SKM-1 treated with dmso at 0.1 percent for 144 hours (cell line): Measurements from ENCODE around the gene SLC22A23.

Experiments used
- DNase-seq: peaks from one replicate; lab custom pipeline; 2025; ENCODE audit not compliant: unreplicated experiment; lab: John Stamatoyannopoulos, UW

The SLC22A23 gene

DNA sequence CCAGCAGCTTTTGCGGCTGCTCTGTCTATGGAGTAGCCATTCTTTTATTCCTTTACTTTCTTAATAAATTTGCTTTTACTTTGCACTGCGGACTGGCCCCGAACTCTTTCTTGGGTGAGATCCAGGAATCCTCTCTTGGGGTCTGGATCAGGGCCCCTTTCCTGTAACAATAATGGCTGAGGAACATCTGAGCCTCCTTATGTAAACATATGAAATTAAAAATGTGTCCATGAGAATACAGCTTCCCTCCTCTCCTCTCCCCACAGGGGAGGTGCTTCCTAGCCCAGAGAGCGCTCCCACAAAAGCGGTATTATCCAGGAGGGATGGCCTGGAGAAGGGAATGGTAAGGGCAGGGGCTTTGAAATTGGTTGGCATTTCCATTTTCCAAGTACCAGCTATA is 117.0 kb downstream of the SLC22A23 start:
- DNase-seq: no peak

DNA sequence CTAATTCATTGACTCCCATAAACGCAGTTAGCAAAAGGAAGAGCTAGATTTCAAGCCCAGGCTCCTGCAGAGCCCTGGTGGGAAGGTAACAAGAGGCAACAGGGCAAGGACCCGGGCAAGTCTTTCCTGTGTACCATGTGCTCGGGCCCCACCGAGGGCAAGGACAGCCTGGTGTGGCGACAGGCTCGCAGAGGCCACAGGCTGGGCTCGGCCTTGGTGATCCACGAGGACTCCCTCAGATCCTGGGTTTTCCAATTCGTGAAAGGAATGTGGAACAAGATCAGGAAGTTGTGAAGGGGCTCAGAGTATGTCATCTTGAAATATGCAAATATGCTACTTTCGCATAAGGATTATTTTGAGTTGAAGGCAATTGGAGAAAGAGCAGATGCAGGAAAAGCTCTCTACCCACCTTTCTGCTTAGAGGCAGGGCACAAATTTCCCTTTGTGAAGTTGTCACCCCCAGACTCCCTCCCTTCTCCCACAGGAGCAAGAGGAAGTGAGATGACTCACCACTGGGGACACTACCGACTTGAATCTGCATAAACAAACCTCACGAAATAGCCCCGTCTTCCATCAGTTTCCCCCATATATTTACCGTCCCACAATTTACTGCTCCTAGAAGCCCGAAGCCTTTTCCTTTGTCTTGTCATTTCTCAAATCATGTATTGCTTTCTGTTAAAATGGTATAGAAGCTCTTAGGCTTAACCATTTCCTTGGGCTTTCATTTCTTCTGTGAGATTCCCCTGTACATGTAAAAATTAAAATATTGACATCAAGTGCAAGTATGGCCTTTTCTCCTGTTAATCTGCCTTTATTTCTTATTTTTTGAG is 119.1 kb downstream of the SLC22A23 start:
- DNase-seq: peak; percentile 15

DNA sequence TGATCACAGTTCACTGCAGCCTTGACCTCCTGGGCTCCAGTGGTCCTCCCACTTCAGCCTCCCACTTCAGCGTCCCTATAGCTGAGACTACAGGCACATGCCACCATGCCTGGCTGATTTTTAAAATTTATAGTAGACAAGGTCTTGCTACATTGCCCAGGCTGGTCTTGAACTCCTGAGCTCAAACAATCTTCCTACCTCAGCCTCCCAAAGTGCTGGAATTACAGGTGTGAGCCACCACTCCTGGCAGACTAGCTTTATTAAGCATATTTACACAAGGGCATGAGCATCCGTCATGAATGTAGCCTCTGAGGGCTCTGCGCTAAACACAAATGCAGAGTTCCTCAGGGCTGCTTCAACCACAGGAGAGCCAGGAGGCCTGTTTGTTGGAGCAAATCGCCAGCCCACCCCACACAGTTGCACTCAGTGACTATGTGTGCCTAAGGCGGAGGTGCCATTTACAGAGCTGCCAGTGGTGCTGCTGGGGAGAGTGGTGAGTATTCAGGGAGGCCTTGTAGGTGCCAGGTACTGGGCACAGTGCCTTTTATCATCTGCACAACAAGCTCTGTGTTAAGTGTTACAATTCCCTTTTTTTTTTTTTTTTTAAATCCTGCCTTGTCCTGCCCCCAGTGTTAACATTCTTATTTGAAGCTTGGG is 119.9 kb downstream of the SLC22A23 start:
- no peak for DNase-seq

DNA sequence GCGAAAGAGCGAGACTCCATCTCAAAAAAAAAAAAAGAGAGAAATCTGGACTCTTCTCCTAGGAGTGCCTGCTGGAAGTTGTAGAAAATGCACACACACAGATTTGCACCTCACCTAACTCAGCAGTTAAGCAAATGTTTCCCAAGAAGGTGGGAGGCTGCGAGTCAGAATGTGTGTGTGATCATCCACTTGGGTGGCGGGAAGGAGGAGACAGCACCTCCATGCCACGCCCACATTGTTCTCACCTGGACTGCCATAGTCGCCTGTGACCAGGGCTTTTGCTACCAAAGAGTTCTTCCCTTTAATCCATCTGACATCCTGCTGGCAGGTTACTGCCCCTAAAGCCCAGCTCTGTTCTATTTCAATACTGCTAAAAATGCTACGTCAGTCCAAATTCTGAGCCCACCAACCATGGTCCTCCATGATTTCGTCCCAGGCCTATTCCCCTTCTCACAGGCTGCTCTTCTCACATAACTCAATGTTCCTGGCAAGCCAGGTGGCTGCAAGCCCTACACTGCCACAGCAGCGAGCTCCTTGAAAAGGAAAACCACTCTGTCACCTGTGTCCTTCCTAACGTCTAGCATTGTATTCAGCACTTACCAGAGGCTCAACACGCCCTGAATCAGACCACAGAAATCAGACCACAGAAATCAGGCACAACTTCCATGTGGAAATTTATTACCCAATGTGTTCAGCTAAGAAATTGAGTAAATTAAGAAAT is 120.6 kb downstream of the SLC22A23 start:
- DNase-seq: no peak

DNA sequence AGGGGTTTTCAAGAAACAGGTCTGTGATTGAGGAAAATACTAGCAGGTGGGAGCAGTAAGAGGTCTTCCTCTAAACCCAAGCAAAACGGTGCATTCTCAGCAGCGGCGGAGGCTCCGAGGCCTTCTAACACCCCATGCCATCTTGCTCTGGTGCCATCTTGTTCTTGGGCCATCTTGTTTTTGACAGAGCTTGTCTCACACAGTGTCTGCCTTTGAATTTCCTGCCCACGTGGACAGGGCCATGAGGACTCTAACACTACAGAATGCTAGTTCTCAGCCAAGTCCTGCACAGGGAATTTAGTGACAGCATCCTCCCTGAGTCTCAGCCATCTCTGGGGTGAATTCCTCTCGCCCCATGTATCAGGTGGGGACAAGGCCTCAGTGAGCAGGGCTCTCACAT is 121.7 kb downstream of the SLC22A23 start:
- DNase-seq: no peak

DNA sequence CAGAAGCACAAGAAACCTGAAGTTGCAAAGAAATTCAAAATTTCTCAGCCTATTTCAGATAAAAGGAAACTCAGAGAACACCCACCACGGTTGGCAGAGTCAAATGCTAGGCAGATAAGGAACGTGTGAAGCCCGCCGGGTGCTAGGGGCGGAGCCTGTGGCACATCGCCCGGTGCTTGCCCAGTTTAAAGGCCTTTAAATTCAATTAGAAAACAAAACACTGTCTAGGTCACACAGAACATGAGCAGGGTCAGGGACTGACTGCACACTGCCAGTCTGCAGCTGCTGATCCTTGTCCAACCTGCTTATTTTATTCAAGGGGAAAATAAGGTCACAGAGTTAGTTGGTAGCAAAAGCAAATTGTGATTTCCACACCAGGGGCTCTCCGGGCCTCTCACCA is 122.3 kb downstream of the SLC22A23 start:
- no peak for DNase-seq

DNA sequence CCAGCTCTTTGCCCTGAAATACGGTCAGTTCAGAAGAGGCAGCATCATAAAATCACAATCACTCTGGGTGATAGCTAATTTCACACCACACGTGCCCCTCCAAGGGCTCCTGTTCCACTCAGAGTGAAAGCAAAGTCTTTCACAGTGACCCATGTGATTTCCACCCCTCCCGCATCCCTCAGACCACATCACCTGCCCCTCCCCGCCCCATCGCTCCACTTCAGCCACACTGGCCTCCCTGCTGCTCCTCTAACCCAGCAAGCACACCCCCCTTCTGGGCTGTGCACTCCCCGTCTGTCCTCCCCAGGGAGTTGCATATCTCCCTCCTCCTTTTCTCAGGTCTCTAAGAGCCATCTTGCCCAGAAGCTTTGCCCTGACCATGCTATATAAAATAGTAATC is 123.6 kb downstream of the SLC22A23 start:
- no peak for DNase-seq

DNA sequence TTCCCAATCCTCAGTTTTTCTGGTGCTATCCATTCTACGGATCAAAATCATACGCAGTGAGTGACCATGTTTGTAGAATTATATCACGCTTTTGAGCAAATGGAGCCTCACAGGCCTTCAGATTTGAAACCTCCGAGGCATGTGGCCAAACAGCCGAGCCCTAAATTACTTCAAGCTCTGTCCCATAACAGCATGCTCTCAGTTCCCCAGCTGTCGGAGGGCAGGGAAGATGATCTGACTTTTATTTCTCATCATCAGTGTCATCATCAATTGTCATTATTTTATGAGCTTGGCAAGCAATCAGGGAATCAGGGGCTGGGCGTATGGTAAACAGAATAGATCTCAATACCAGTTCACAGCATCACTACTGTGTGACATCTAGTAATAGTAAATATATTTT is 124.9 kb downstream of the SLC22A23 start:
- no peak for DNase-seq

DNA sequence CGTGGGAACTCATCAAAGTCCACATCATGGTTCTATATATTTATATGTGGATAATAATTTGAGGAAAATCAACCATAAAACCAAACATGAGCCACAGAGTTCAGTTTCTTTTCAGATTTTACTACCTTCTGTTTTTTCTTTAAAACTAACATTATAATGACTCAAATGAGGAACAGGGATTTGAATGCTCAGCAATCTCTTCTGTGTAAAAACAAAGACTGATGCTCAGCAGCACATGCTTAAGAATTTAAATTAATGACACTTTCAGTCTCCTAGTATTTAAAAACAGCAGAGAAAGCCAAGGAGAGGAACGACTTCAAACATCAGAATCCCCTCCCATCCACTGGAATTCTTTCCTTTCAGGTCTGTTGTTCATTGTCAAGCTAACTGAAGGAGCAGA is 125.4 kb downstream of the SLC22A23 start:
- DNase-seq: no peak

DNA sequence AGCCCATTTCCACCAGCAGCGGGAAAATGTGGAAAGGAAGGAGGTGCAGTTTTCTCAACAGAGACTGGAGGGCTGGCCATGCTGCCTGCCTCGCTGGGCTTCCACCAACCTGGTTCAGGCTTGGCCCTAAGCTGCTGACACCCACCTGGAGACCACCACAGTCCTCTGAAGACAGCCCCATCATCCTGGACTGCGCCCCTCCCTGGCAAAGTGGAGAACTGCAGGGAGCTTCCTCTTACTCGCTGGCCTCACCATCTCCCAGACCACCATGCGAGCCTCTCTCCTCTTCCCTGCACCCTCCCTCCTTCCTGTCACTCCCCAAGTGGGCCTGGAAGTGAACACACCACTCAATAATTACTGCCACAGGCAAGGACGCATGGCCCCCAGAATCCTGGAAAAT is 126.7 kb downstream of the SLC22A23 start:
- DNase-seq: no peak

DNA sequence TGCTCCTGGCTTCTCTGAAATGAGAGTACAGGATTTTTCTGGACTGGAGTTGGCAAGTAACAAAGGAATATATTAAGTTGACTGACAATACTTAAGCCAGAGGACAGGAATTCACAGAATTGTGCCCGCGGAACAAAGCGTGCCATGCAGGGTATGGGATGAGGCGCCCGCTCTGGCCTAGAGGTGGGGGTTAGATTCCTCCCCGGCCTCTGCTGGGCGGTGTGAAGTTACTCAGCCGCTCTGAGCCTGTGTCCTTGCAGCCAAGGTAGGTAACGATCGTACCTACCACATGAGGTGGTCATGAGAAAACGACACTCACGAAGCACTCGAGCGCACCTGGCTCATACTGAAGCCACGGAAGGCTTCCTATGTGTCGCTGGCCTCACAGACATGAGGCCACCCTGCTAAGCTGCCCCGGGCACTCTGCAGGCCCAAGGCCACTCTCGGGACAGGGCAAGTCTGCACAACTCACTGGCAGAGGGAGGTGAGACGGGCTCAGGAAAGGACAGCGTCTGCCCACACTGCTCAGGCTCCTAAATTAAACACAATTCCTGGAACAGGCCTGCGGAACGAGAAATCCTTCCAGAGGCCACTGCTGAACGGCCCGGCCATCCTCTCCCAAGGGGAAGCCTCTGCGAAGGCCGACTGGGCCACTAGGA is 127.3 kb downstream of the SLC22A23 start:
- no peak for DNase-seq

DNA sequence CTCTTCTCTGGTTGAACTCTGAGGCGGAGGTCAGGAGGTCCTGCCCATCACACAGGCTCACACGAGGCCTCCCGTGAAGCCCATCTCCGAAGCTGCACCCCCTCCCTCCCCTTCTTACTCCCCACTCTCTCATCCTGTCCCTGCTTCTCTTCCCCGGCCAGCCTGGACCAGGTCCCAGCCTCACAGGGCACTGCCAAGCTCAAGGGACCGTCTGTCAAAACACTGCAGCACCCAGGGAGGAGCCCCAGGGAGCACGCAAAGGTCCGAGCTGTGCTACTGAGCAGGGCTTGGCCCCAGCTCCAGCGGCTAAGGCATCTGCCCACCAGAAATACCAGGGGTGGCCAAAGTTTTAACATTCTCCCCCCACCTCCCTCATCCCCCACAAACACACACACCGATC is 128.1 kb downstream of the SLC22A23 start:
- no peak for DNase-seq

DNA sequence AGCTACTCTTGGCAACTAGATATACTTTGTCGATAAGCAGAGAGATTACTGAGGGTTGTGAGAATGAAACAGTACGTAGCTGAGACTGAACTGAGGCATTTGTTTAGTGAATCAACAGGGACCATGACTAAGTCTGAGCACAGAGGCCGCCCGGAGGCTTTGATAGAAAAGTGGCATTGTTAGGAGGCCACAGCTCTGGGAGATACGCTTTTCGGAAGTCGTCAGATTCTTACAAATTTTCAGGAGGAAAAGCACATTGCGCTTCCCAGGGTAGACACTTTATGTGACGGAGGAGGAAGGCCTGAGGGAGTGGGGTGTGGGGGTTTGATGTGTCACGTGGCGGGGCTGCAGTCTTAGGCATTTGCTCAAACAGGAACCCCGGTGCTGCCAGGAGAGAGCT is 128.7 kb downstream of the SLC22A23 start:
- DNase-seq: no peak

DNA sequence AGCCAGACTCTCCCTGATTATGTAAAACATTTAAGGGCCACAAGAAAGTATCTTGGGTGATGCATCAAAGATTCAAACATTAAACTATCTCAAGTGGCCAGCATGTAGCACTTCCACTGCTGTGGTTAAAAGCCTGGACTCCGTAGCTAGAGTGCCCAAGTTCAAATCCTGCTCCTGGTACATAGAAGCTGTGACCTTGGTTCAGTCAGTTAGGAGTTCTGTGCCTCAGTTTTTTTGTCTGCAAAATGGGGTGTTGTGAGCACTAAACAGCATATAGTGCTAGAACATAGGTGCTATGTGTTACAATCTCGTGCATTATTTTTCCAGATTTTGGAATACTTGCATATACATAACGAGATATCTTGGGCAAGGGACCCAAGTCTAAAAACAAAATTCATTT is 129.4 kb downstream of the SLC22A23 start:
- no peak for DNase-seq

DNA sequence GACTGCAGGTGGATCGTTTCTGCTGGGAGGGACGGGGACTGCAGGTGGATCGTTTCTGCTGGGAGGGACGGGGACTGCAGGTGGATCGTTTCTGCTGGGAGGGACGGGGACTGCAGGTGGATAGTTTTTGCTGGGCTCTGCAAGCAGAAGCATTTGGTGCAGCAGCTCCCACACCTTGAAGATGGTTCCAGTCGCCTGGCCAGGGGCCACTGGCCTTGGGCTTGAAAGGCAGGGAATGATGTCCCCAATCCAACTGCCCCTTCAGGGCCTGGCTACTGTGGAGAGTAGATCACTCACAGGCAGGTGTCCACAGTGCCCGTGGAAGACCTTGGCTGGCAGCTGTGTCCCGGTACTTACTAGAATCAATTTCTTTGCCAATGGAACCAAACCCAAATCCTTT is 129.9 kb downstream of the SLC22A23 start:
- DNase-seq: no peak

DNA sequence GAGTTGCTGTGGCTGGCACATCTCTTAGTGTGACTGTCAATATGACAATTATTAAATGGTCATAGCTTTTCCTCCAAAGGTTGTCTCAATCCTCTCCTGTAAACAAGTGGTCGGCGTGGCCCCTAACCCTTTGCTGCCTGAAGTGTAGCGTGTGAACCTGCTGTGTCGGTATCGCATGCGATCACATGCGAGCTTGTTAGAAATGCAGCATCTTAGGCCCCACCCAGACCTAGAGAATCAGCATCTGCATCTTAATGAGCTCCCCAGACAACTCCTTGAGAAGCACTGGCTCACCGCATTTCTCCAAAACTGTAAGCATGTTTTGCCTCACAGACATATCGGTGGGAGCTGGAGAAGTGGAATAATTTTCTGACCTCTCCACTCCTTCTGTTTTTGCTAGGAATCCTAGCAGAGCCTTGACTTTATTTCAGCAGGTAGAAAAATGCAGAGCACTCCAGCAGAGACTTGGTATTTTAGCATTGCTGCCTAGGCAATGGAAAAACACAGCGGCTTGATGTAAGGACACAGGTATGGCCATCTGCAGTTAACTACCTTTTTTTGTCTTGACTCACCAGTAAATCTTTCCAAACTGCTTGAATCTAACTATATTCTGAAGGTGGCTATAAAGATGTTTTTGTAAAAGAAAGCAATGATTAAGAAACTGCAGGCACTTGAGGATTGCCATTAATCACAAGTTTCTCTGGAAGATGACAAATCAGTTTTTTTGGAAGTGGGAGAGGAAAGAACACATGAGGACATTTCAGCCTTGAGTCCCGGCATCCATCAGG is 130.5 kb downstream of the SLC22A23 start:
- DNase-seq: no peak

DNA sequence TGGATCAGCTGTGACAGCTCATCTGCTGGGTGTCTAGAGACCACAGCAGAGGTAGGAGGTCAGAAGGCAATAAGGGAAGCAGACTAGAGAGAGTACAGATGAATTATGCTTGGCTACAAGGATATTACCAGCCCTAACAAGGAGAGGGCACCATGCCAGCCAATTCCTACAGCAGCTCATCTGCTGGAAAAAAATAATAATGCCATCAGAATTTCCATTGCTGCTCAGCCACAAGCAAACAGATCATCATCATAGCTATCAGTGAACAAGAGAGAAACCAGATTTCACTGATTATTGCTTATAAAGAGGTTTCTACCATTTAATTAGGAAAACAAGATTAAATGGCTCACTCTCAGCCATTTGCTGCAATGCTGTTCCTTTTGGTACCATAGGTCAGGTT is 131.6 kb downstream of the SLC22A23 start:
- DNase-seq: no peak

DNA sequence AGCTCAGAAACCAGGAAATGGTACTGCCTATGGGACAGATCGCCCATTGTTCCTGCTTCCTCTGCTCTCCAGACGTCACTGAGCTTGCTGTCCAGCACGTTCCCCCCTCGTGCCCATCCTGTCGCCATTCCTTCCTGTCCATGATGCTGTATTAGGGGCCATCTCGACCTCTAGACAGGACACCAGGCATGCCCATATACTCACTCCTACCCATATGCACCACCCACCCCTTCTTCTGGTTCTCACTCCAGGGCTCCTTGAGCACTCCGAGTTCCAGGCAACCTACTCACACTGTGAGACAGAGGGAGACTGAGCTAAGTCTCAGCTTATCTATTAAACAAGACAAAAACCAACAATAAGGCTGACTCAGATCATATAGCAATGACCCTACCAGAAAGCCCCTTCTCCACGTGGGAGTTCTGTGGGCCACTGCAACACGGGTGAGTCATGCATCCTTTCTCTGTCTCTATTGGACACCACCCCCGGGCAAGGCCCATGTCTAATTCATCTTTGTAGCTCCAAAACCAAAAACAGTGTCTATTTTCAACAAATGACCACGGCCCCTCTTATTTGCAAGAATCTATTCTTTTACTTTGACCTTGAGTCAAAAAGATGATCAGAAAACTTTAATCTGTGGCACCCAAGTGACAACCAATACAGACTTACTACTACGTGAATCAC is 132.4 kb downstream of the SLC22A23 start:
- no peak for DNase-seq

DNA sequence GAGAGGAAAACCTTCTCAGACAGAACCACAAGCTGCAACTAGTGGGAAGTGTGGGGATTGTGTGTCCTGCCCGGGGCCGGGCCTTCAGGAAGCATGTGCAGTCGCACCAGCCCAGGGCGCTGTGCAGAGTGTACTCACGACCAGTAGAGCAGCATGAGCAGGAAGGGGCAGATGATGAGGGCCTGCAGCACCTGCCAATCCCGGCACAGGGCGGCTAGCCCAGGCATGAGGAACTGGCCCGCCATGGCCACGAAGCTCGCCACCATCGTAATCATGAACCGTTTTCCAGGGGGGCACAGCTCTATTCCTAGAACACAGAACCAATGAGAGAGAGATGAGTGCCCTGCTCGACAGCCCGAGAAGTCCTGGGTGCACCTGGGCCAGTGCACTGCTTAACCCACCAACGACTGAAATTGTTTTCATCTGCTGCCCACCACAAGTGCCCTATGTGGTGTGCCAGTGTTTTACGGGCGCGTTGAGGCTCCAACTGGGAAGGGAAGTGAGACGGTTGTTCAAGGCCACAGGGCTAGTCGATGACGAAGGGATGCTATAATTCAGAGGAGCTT is 133.1 kb downstream of the SLC22A23 start:
- DNase-seq: no peak

DNA sequence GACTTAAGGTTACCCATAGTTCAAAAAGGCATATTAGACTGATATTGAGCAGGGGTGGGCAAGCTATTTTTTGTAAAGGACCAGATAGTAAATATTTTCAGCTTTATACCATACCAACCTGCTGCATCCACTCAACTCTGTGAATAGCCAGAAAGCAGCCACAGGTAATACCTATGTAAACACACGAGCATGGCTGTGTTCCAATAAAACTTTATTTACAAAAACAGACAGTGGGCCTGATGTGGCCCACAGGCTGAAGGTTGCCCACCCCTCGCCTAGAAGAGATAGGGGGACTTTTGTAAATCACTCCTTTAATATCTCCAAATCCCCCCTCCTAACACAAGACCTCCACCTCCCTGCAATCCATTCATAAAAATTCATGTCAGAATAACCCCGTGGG is 133.7 kb downstream of the SLC22A23 start:
- DNase-seq: no peak
